Kidney epithelial cell (primary cell): ENCODE data around the gene FPR2. TPM values are rescaled to one million over a fixed set of nuclear protein-coding genes. Genes with fewer than 3 reads are reported as not detected.

Experiments used
- DNase-seq: peaks from one replicate; pipeline ENCODE4 v3.0.0-alpha.2; 2010; ENCODE audit warnings: low read depth
- H3K27me3 ChIP-seq: 2 replicates; pipeline ENCODE4 v1.6.0; 2011; ENCODE audit warnings: low read length; ENCODE audit not compliant: control insufficient read depth, insufficient read depth
- H3K36me3 ChIP-seq: 2 replicates; pipeline ENCODE4 v1.5.1; 2011; ENCODE audit warnings: low read length; ENCODE audit not compliant: control insufficient read depth, insufficient read depth
- H3K4me3 ChIP-seq: 2 replicates; pipeline ENCODE4 v1.5.1; 2011; ENCODE audit warnings: low read depth, mild to moderate bottlenecking, control low read depth, low read length
- total RNA-seq: library from RNA; depleted of rRNA; stranded (reverse); fragments of >200 nt; gene quantifications from 2 replicates; pipeline ENCODE4 v1.2.3, GENCODE V29; 2015
- TF ChIP-seq, protein P1 (sequence below): IDR thresholded peaks from 2 replicates; pipeline ENCODE4 v1.5.1; 2011; ENCODE audit warnings: mild to moderate bottlenecking, moderate library complexity, low read length, control low read depth, inconsistent platforms; ENCODE audit not compliant: insufficient read depth, poor library complexity, severe bottlenecking

Gene FPR2
- not detected in 2 replicates for total RNA-seq

DNA sequence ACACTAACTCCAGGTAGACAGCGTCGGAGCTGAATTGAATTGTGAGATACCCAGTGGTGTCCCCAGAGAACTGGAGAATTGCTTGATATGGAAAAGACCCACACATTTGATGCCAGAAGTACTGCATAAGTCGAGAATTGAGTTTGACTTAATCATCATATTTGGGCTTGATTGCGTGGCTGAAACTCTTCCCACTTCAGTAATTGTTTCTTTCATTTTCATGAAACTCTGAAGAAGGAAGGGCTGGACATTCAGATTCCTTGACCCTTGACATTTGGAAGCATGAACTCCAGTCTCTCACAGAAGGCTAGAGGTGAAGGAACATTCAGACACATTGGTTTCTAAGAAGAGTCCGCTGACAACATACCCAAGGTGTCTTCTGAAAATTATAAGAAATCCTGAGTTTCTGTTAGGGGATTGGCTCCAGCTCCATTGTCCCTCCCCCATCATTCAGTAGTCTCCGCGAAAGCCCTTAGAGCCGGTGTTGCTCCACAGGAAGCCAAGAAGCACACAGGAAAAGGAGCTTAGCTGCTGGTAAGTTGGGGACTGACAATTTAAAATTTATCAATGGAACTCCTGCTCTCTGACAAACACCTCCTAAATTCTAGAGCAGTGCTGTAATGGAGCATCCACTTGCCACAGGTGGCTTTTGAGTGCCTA, at the start of gene FPR2:
Gene FPR2 (plus strand): TSS at position 484 of the 660 bp plus-strand sequence. CDS start 7,479 bp downstream, outside the sequence.
- Histone ChIP-seq H3K36me3 (no peaks in the 10 kb centered on the region), H3K27me3 (no peaks in the 10 kb centered on the region), H3K4me3 (no peak within 1 kb of the TSS)
- DNase-seq, result no peak
- TF ChIP-seq, protein P1, sequence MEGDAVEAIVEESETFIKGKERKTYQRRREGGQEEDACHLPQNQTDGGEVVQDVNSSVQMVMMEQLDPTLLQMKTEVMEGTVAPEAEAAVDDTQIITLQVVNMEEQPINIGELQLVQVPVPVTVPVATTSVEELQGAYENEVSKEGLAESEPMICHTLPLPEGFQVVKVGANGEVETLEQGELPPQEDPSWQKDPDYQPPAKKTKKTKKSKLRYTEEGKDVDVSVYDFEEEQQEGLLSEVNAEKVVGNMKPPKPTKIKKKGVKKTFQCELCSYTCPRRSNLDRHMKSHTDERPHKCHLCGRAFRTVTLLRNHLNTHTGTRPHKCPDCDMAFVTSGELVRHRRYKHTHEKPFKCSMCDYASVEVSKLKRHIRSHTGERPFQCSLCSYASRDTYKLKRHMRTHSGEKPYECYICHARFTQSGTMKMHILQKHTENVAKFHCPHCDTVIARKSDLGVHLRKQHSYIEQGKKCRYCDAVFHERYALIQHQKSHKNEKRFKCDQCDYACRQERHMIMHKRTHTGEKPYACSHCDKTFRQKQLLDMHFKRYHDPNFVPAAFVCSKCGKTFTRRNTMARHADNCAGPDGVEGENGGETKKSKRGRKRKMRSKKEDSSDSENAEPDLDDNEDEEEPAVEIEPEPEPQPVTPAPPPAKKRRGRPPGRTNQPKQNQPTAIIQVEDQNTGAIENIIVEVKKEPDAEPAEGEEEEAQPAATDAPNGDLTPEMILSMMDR, result no peak

GRCh38 chr19:51711702-51712101, 49.3 kb upstream of the FPR2 start:
- Histone ChIP-seq H3K27me3 (no peaks in the 10 kb centered on the region), H3K4me3 (no peak overlapping the region), H3K36me3 (peaks cover 3% of the 10 kb centered on the region)
- TF ChIP-seq, protein P1, result no peak
- DNase-seq, result no peak

- H3K4me3 ChIP-seq, result no peak overlapping the region
- TF ChIP-seq, protein P1, result peak; percentile 67
- peaks cover 3% of the 10 kb centered on the region for H3K36me3 ChIP-seq
- DNase-seq, result no peak
- H3K27me3 ChIP-seq, result peaks cover 4% of the 10 kb centered on the region
Measured at GRCh38 chr19:51712461-51713081, 48.4 kb upstream of the FPR2 start.

DNA sequence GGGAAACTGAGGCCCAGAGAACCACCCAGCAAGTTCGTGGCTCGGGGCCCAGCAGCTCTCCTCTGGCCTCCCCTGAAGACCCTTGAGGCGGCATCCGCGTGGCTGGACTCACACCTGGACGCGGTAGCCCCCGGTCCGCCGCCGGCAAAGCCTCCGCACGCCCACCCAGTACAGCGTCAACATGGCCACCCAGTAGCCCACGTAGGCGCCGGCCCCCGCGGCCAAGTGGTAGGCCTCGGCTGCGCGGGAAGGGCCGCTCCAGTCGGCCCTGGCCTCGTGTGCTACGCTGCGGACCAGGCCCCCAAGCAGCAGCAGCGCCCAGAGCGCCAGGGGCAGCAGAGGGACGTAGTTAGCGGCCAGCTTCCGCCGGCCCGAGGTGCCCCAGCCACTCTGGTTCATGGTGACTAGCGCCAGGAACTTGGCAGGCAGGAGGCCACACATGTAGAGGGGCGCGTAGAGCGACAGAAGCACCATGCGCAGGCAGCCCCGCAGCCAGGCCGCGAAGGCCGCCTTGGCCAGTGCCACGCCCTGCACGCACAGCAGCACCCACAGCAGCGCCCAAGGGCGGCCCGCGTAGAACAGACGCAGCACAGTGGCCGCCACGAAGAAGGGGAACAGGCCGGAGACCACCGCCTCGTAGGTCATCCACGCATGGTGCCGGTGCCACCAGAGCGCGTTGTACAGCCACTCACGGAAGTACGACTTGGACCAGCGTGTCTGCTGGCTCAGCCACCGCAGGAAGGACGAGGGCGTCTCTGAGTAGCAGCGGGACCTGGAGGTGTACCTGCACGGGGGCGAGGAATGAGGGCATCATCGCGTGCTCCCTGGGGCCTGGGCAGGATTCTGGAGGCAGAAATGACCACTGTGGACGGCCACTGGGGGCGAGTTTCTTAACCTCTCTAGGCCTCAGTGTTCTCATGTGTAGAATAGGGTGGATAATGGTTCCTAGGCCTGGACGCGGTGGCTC, 47.4 kb upstream of the FPR2 start:
- Histone ChIP-seq H3K4me3 (no peak overlapping the region), H3K36me3 (no peaks in the 10 kb centered on the region), H3K27me3 (peaks cover 4% of the 10 kb centered on the region)
- TF ChIP-seq, protein P1, result no peak
- no peak for DNase-seq

- H3K4me3 ChIP-seq, result no peak overlapping the region
- TF ChIP-seq, protein P1, result no peak
- no peak for DNase-seq
- no peaks in the 10 kb centered on the region for H3K36me3 ChIP-seq
- peaks cover 14% of the 10 kb centered on the region for H3K27me3 ChIP-seq
Measured at GRCh38 chr19:51714848-51715247, 46.1 kb upstream of the FPR2 start.
